ENCODE measurements around the gene C14orf119.

The C14orf119 gene

GRCh38 chr14:23086565-23086964 lies 8.7 kb upstream of the C14orf119 start:
- in situ Hi-C loops (cut with HindIII; ENCODE audit: low sequenced_read_pairs), result no loop called here

DNA sequence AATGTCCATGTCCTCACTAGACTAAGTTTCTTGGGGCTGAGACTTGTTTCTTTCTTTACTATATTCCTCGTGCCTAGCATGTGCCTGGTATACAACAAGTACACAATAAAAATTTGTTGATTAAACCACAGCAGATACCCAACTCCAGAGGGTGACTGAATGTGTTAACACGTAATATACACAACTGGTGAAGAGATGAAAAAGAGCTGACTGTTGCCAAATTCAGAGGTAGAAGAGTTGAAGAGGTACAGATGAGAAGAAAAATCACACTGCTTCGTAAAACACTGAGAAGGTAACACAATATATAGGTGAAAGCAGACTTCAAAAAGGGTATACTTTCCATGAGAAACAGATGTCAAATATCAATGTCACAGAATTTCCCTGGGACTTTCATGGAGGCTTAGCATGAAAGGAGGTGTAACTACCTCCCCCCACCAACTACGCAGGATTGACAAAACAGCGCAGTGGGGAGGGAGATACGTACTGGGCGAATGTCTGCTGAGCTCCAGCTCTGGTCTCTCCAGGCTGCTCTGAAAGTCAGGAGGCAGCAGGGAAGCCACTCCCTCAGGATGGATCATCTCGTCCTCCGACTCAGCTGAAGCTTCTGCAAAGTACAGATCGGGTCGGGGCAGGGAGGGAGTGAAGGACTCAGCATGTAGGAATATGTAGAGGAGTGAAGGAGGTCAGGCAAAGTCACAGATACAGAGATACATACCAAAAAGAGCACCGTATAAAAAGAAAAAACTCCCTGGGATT lies 5.6 kb upstream of the C14orf119 start:
- in situ Hi-C loops (cut with HindIII; ENCODE audit: low sequenced_read_pairs), result no loop called here

DNA sequence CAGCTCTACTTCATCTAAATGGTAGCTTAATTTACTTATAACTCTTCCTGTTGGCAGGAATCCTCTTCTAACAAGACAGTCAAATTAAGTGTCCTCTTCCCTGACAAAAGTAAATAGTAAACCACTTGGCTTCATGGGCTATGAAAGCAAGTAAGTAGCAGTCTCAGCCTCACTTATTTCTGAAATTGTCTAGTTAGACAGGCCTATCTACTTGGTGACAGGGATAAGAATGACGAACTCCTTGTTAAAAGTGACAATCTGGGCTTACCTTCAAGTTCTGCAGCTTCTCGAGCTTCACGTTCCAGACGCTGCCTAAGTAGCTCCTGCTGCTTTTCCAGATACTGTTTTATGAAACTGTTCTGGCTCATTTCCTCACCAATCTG lies 5.1 kb upstream of the C14orf119 start:
- in situ Hi-C loops (cut with HindIII; ENCODE audit: low sequenced_read_pairs), result no loop called here

- in situ Hi-C loops (cut with HindIII; ENCODE audit: low sequenced_read_pairs), result no loop called here
Measured at GRCh38 chr14:23091294-23092225, 3.7 kb upstream of the C14orf119 start.

DNA sequence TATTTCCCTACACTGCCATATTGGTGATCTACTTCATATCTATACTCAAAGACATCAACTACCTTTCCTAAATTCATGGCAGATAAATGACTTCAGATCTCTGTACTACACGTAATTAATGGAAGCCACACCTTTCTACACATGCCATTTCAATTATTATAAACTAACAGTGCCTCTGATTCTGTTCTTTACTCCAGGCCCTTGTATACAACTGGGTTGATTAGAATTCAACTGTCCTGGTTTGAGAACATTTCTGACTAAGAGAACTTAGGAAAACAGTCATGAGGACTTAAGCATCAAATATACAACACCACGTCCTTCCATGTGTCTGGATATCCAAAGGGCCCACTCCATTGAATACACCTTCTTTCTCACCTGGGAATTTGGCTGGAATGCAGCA lies 2.2 kb upstream of the C14orf119 start:
- in situ Hi-C loops (cut with HindIII; ENCODE audit: low sequenced_read_pairs), result no loop called here

GRCh38 chr14:23093526-23093925 lies 1.8 kb upstream of the C14orf119 start:
- in situ Hi-C loops (cut with HindIII; ENCODE audit: low sequenced_read_pairs), result no loop called here

- in situ Hi-C loops (cut with HindIII; ENCODE audit: low sequenced_read_pairs), result no loop called here
Measured at GRCh38 chr14:23093991-23094665, 1.2 kb upstream of the C14orf119 start.

DNA sequence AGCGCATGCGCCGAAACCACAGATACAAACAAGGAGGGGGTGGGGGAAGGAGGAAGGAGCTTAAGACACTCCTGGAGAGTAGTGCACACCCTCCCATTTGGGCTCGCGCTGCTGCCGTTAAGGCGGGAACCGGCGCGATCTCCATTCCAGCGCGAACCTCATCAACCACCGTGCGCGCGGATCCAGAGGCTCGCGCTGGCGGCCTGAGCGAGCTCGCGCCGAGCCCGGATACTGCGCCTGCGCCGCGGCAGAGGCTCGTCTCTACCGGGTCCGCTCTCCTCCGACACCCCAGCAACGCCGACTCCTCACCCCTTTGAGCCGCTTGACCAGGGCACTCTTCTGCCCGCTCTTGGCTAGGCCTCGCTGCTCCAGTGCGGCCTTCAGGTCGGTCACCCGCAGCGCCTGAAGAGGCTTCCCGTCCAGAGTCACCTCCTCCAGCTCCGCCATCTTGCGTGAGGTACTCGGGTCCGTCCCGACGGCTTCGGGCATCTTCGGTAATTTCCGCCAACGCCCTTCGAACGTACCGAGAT lies 574 bp upstream of the C14orf119 start, which contains the start of gene ACIN1:
Gene ACIN1, minus strand, starts transcription at position 471 of the 530 bp plus-strand sequence. Its CDS starts 24 bp downstream, at position 447.
- in situ Hi-C loops (cut with HindIII; ENCODE audit: low sequenced_read_pairs), result no loop called here

- in situ Hi-C loops (cut with HindIII; ENCODE audit: low sequenced_read_pairs), result no loop called here
Measured at GRCh38 chr14:23097786-23098185, 2.5 kb downstream of the C14orf119 start.

GRCh38 chr14:23099212-23099861 lies 4.0 kb downstream of the C14orf119 start:
- in situ Hi-C loops (cut with HindIII; ENCODE audit: low sequenced_read_pairs), result no loop called here

GRCh38 chr14:23101213-23101970 lies 6.1 kb downstream of the C14orf119 start:
- in situ Hi-C loops (cut with HindIII; ENCODE audit: low sequenced_read_pairs), result no loop called here

- in situ Hi-C loops (cut with HindIII; ENCODE audit: low sequenced_read_pairs), result no loop called here
Measured at GRCh38 chr14:23101986-23102625, 6.8 kb downstream of the C14orf119 start.

DNA sequence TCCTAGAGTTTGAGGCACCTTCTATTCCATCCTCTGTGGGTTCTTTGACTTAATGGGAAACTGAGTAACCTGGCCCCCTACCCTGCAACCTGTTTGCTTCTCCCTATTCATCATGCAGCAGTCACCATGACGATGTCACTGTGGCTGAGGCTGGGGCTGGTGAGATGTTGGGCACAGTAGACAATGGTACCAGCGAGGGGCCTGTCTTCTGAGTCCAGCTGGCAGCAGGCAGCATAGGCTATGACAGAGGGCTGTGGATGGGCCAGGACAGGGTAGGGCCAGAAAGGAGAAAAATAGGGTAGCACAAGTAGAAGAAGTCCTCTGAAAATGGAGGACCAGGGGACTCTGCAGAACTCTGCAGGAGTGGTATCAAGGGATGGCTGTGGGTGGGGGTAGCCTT lies 7.5 kb downstream of the C14orf119 start:
- in situ Hi-C loops (cut with HindIII; ENCODE audit: low sequenced_read_pairs), result no loop called here

DNA sequence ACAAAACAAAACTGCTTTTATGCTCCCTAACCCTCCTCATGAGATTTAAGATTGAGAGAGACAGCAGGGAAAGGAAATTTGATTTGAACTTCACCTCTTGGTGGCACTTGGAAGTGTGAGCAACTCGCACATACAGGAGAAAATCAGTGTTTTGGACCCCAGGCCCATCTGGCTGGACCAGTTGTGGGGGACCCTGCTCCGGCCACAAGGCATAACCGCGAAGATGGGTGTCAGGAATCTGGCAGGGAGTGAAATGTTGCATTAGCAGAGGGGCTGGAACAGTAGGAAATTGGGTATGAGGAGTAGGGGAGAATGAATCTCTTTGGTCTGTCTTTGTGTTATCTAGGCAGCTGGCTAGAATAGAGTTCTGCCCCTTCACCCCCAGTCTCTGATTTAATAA lies 8.3 kb downstream of the C14orf119 start:
- in situ Hi-C loops (cut with HindIII; ENCODE audit: low sequenced_read_pairs), result no loop called here

GRCh38 chr14:23104070-23104590 lies 8.8 kb downstream of the C14orf119 start:
- in situ Hi-C loops (cut with HindIII; ENCODE audit: low sequenced_read_pairs), result no loop called here

DNA sequence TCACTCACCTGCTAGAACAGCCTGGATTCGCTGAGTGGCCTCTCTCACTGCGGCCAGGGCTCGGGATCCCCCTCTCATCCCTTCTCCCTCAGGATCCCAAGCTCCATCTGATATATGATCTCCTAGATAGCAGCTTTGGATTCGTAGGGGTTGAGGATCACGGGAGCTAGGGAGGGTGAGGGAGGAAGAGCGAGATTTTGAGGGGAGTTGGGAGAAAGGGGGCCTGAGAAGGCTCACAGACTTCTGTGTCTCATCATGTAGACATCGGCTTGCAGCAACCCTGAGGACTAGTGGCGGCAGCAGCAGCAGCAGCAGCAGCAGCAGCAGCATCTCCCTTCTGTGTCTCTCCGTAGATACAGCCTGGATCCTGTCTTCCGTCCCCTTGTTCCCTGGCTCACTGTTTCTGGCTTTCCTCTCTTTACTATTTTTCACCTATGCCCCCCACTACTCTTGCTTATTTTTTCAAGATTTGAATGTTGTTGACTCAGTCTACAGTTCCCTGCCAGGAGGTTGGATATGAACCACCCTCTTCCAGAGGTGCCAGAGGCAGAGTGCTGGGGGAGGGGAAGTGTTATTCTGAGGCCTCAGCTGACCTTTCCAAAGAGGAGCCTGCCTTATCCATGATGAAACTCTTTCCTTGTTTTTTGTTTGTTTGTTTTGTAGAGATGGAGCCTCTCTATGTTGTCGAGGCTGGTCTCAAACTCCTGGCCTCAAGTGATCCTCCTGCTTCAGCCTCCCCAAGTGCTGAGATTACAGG lies 9.5 kb downstream of the C14orf119 start, which contains the start of gene CIROP:
Gene CIROP, minus strand, starts transcription at position 399 of the 757 bp plus-strand sequence. Its CDS starts 69 bp downstream, at position 330.
- in situ Hi-C loops (cut with HindIII; ENCODE audit: low sequenced_read_pairs), result no loop called here

- in situ Hi-C loops (cut with HindIII; ENCODE audit: low sequenced_read_pairs), result no loop called here
Measured at GRCh38 chr14:23105348-23105824, 10.1 kb downstream of the C14orf119 start.

GRCh38 chr14:23106747-23107045 lies 11.4 kb downstream of the C14orf119 start:
- in situ Hi-C loops (cut with HindIII; ENCODE audit: low sequenced_read_pairs), result no loop called here
